Right lobe of liver (tissue), 4 donors: ENCODE results near the gene ELF1.

ENCODE experiments used
- POLR2A ChIP-seq: fragments of 450-650 bp; IDR thresholded peaks from one replicate; pipeline ENCODE4 v1.6.1; 2017; ENCODE audit warnings: antibody characterized with exemption, mild to moderate bottlenecking
- TF ChIP-seq, protein P1 (sequence below), 4 donors: fragments of 200-600 bp in 3 of 4; fragments of 450-650 bp in 1 of 4; IDR thresholded peaks; one replicate each; pipeline versions ENCODE4 v1.5.1 to v1.8.0; 2016 to 2022; ENCODE audit warnings: antibody characterized with exemption in 4 of 4, mild to moderate bottlenecking in 2 of 4
- donor health status: DM: no; HTN: no; CAD: no.
- donor health status: DM: no; HTN: no; CAD: no.
- donor health status: DM: no; HTN: yes; CAD: no.

- TF ChIP-seq, protein P1, sequence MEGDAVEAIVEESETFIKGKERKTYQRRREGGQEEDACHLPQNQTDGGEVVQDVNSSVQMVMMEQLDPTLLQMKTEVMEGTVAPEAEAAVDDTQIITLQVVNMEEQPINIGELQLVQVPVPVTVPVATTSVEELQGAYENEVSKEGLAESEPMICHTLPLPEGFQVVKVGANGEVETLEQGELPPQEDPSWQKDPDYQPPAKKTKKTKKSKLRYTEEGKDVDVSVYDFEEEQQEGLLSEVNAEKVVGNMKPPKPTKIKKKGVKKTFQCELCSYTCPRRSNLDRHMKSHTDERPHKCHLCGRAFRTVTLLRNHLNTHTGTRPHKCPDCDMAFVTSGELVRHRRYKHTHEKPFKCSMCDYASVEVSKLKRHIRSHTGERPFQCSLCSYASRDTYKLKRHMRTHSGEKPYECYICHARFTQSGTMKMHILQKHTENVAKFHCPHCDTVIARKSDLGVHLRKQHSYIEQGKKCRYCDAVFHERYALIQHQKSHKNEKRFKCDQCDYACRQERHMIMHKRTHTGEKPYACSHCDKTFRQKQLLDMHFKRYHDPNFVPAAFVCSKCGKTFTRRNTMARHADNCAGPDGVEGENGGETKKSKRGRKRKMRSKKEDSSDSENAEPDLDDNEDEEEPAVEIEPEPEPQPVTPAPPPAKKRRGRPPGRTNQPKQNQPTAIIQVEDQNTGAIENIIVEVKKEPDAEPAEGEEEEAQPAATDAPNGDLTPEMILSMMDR (IDR thresholded peaks at IDR 0.05), result no peak
- TF ChIP-seq POLR2A, result no peak
Measured at GRCh38 chr13:41008349-41008980, 10.7 kb downstream of the ELF1 start.
